H9 (cell line): ENCODE data around the gene TOP1. TPM values are rescaled to one million over a fixed set of nuclear protein-coding genes. Genes with fewer than 3 reads are reported as not detected.

Source experiments
- DNase-seq: peaks from one replicate; pipeline ENCODE4 v3.0.0-alpha.2; 2017
- H2AFZ ChIP-seq: one replicate; pipeline ENCODE4 v1.6.1; 2013; ENCODE audit warnings: mild to moderate bottlenecking, low read length, control low read depth, moderate library complexity
- H2AK5ac ChIP-seq: 2 replicates; pipeline ENCODE4 v1.6.1; 2013; ENCODE audit warnings: low read length, control low read depth, mixed read lengths; ENCODE audit not compliant: insufficient read length
- H2BK120ac ChIP-seq: one replicate; pipeline ENCODE4 v1.6.1; 2013; ENCODE audit warnings: low read depth, mild to moderate bottlenecking, low read length, control low read depth, inconsistent platforms; ENCODE audit not compliant: poor library complexity, severe bottlenecking
- H2BK12ac ChIP-seq: 2 replicates; pipeline ENCODE4 v1.6.1; 2013; ENCODE audit warnings: low read length, control low read depth, mixed read lengths, low read depth; ENCODE audit not compliant: insufficient read length
- H2BK15ac ChIP-seq: 2 replicates; pipeline ENCODE4 v1.6.1; 2013; ENCODE audit warnings: low read depth, low read length, control low read depth
- H2BK20ac ChIP-seq: one replicate; pipeline ENCODE4 v1.6.1; 2013; ENCODE audit warnings: low read depth, mild to moderate bottlenecking, low read length, control low read depth, inconsistent platforms; ENCODE audit not compliant: poor library complexity, severe bottlenecking
- H2BK5ac ChIP-seq: 2 replicates; pipeline ENCODE4 v1.6.1; 2013; ENCODE audit warnings: low read length, control low read depth, mixed read lengths; ENCODE audit not compliant: insufficient read length
- H3K14ac ChIP-seq: 2 replicates; pipeline ENCODE4 v1.6.1; 2013; ENCODE audit warnings: low read length, control low read depth; ENCODE audit not compliant: insufficient read depth
- H3K18ac ChIP-seq: 2 replicates; pipeline ENCODE4 v1.6.1; 2013; ENCODE audit warnings: low read depth, mild to moderate bottlenecking, mixed read lengths, low read length, control low read depth; ENCODE audit not compliant: insufficient read length
- H3K23ac ChIP-seq: 2 replicates; pipeline ENCODE4 v1.6.1; 2013; ENCODE audit warnings: low read length, control low read depth, mixed read lengths, low read depth; ENCODE audit not compliant: insufficient read length
- H3K23me2 ChIP-seq: 2 replicates; pipeline ENCODE4 v1.6.1; 2013; ENCODE audit warnings: low read depth, mild to moderate bottlenecking, mixed read lengths, low read length, control low read depth; ENCODE audit not compliant: insufficient read length, poor library complexity, severe bottlenecking
- H3K27ac ChIP-seq: 2 replicates; pipeline ENCODE4 v1.5.1; 2013; ENCODE audit warnings: low read length, control low read depth, mixed read lengths, low read depth; ENCODE audit not compliant: insufficient read length
- H3K27me3 ChIP-seq: 2 replicates; pipeline ENCODE4 v1.6.1; 2013; ENCODE audit warnings: low read length, control low read depth, inconsistent platforms; ENCODE audit not compliant: insufficient read depth
- H3K4ac ChIP-seq: 2 replicates; pipeline ENCODE4 v1.6.1; 2013; ENCODE audit warnings: low read depth, mild to moderate bottlenecking, control low read depth, inconsistent platforms, low read length, moderate library complexity
- H3K4me1 ChIP-seq: 2 replicates; pipeline ENCODE4 v1.6.1; 2013; ENCODE audit warnings: low read length, control low read depth, inconsistent platforms; ENCODE audit not compliant: insufficient read depth
- H3K4me2 ChIP-seq: 2 replicates; pipeline ENCODE4 v1.6.1; 2013; ENCODE audit warnings: low read length, control low read depth, mixed read lengths; ENCODE audit not compliant: insufficient read length, insufficient read depth
- H3K56ac ChIP-seq: 2 replicates; pipeline ENCODE4 v1.6.1; 2013; ENCODE audit warnings: low read depth, mild to moderate bottlenecking, mixed read lengths, low read length, control low read depth; ENCODE audit not compliant: insufficient read length
- H3K79me1 ChIP-seq: 2 replicates; pipeline ENCODE4 v1.6.1; 2013; ENCODE audit warnings: low read depth, mild to moderate bottlenecking, moderate library complexity, low read length, control low read depth, inconsistent platforms; ENCODE audit not compliant: insufficient read depth, poor library complexity, severe bottlenecking
- H3K79me2 ChIP-seq: 2 replicates; pipeline ENCODE4 v1.6.1; 2013; ENCODE audit warnings: low read length, control low read depth, inconsistent platforms; ENCODE audit not compliant: insufficient read depth
- H3K9ac ChIP-seq: 2 replicates; pipeline ENCODE4 v1.6.1; 2013; ENCODE audit warnings: low read length, control low read depth, mixed read lengths; ENCODE audit not compliant: insufficient read length; ENCODE audit errors: extremely low read depth
- H3K9me3 ChIP-seq: one replicate; pipeline ENCODE4 v1.6.1; 2013; ENCODE audit warnings: low read depth, low read length, inconsistent platforms; ENCODE audit not compliant: control insufficient read depth
- H3T11ph ChIP-seq: one replicate; pipeline ENCODE4 v1.6.1; 2013; ENCODE audit warnings: mild to moderate bottlenecking, low read length, control low read depth, inconsistent platforms
- H4K20me1 ChIP-seq: one replicate; pipeline ENCODE4 v1.6.1; 2013; ENCODE audit not compliant: control insufficient read depth, insufficient read length, insufficient read depth
- H4K5ac ChIP-seq: 2 replicates; pipeline ENCODE4 v1.6.1; 2013; ENCODE audit warnings: low read depth, mild to moderate bottlenecking, mixed read lengths, low read length, control low read depth; ENCODE audit not compliant: insufficient read length
- H4K8ac ChIP-seq: replicated peaks from 2 replicates; pipeline ENCODE4 v1.6.1; 2013; ENCODE audit warnings: low read length, control low read depth, mixed read lengths, low read depth; ENCODE audit not compliant: insufficient read length
- H4K91ac ChIP-seq: 2 replicates; pipeline ENCODE4 v1.6.1; 2013; ENCODE audit warnings: low read depth, mild to moderate bottlenecking, moderate library complexity, mixed read lengths, low read length, control low read depth; ENCODE audit not compliant: insufficient read length
- H3K27ac Mint-ChIP-seq, 3 experiments: 2 replicates in 2 of 3; 3 replicates in 1 of 3; pipeline ENCODE4 v1.8.0; 2020 to 2021; ENCODE audit warnings: mixed read lengths in 3 of 3, mild to moderate bottlenecking in 1 of 3, moderate library complexity in 1 of 3
- H3K27me3 Mint-ChIP-seq: 2 replicates; pipeline ENCODE4 v1.8.0; 2021; ENCODE audit warnings: low read depth, mild to moderate bottlenecking, moderate library complexity, mixed read lengths
- H3K36me3 Mint-ChIP-seq, 3 experiments: 2 replicates in 2 of 3; 3 replicates in 1 of 3; pipeline ENCODE4 v1.8.0; 2020 to 2021; ENCODE audit warnings: low read depth in 3 of 3, mixed read lengths in 3 of 3; ENCODE audit not compliant: insufficient read depth in 1 of 3
- H3K4me1 Mint-ChIP-seq, 2 experiments: 2 replicates each; pipeline ENCODE4 v1.8.0; 2020; ENCODE audit warnings: mixed read lengths in 2 of 2
- H3K4me3 Mint-ChIP-seq, 2 experiments: 2 replicates in 1 of 2; 3 replicates in 1 of 2; pipeline ENCODE4 v1.8.0; 2020 to 2021; ENCODE audit warnings: mild to moderate bottlenecking in 2 of 2, mixed read lengths in 2 of 2, moderate library complexity in 1 of 2
- H3K9me3 Mint-ChIP-seq, 2 experiments: 2 replicates in 1 of 2; 3 replicates in 1 of 2; pipeline ENCODE4 v1.8.0; 2020; ENCODE audit warnings: mild to moderate bottlenecking in 2 of 2, mixed read lengths in 2 of 2, moderate library complexity in 1 of 2
- CTCF ChIP-seq: fragments of 200-600 bp; sonication (generic); conservative IDR thresholded peaks from 3 replicates; pipeline ENCODE4 v1.8.0; 2021; ENCODE audit warnings: antibody characterized with exemption, mild to moderate bottlenecking
- WGBS: extraction: QIAGEN DNeasy Blood & Tissue Kit; methylation state at CpG from one replicate; pipeline ENCODE4 v1.1.7; 2013; ENCODE audit warnings: missing lambda C conversion rate, low lambda C conversion rate, mixed read lengths; ENCODE audit not compliant: insufficient read length; ENCODE audit errors: extremely low coverage; 5-methylcytosine and 5-hydroxymethylcytosine counted together
- total RNA-seq: library from RNA; stranded (reverse); gene quantifications from 2 replicates; pipeline ENCODE4 v1.2.1, GENCODE V29; 2021

The TOP1 gene
- total RNA-seq, 1 experiment from 2014 or later, result 96.4 TPM

GRCh38 chr20:41135187-41135887 is 106.7 kb downstream of the TOP1 start:
- no peak overlapping the region for H2AK5ac ChIP-seq
- peak; percentile 92 for TF ChIP-seq CTCF
- H3K9me3 ChIP-seq, result no peaks in the 10 kb centered on the region
- no peak overlapping the region for H3K14ac ChIP-seq
- H3K18ac ChIP-seq, result no peak overlapping the region
- H3K23me2 ChIP-seq, result peaks cover 20% of the 10 kb centered on the region
- peaks cover 33 to 34% of the 10 kb centered on the region in 2 experiments for H3K4me1 Mint-ChIP-seq
- H3K27me3 ChIP-seq, result no peaks in the 10 kb centered on the region
- H3K56ac ChIP-seq, result no peak overlapping the region
- H3K79me2 ChIP-seq, result peaks cover 22% of the 10 kb centered on the region; the same call in 1 of the 2 replicates
- DNase-seq, result peak; percentile 81
- no peak overlapping the region for H2BK120ac ChIP-seq
- no peak overlapping the region for H3K4me2 ChIP-seq
- H3K27me3 Mint-ChIP-seq, result peaks cover 10% of the 10 kb centered on the region
- no peaks in the 10 kb centered on the region for H3K79me1 ChIP-seq
- H3K4ac ChIP-seq, result no peak overlapping the region
- H3T11ph ChIP-seq, result no peak overlapping the region
- WGBS, result no CpG with 5 or more reads among the region's 13 CpGs
- no peak overlapping the region for H2BK12ac ChIP-seq
- H3K4me3 Mint-ChIP-seq, result peak overlapping the region; percentile 77 to 91
- H4K91ac ChIP-seq, result no peak overlapping the region
- H2BK20ac ChIP-seq, result no peak overlapping the region
- peaks cover 3 to 14% (median 9%) of the 10 kb centered on the region in 3 experiments; a peak in 6 of 7 replicates for H3K36me3 Mint-ChIP-seq
- no peaks in the 10 kb centered on the region for H4K20me1 ChIP-seq
- H3K9me3 Mint-ChIP-seq, result no peaks in the 10 kb centered on the region; a peak in 2 of 5 replicates
- H3K9ac ChIP-seq, result no peak overlapping the region
- no peak overlapping the region for H2BK5ac ChIP-seq
- peak overlapping the region in 1 of 3 experiments; percentile 51; a peak in 2 of 7 replicates for H3K27ac Mint-ChIP-seq
- no peak overlapping the region for H4K8ac ChIP-seq
- no peak overlapping the region for H3K27ac ChIP-seq
- no peak overlapping the region for H2BK15ac ChIP-seq
- no peak overlapping the region for H3K23ac ChIP-seq
- H3K4me1 ChIP-seq, result peaks cover 14% of the 10 kb centered on the region; the same call in 1 of the 2 replicates
- no peak overlapping the region for H2AFZ ChIP-seq
- no peak overlapping the region for H4K5ac ChIP-seq
